Mucosa of rectum (tissue), 2 donors: ENCODE data around the gene PRKN.
"Not testable (repeated sequence)": the region's sequence is repeated elsewhere in the genome, so short reads cannot be mapped to it uniquely, and the experiment has no call there.

Source experiments
- H3K27ac ChIP-seq, 2 donors: one replicate each; pipeline ENCODE4 v1.7.0; 2013; ENCODE audit warnings: inconsistent platforms in 2 of 2, low read depth in 2 of 2, low read length in 2 of 2
- H3K27me3 ChIP-seq, 2 donors: one replicate each; pipeline ENCODE4 v1.7.0; 2013; ENCODE audit warnings: low read length in 2 of 2; ENCODE audit not compliant: control insufficient read depth in 2 of 2, insufficient read depth in 2 of 2
- H3K36me3 ChIP-seq, 2 donors: one replicate each; pipeline ENCODE4 v1.7.0; 2013; ENCODE audit warnings: low read length in 2 of 2; ENCODE audit not compliant: control insufficient read depth in 2 of 2, insufficient read depth in 2 of 2
- H3K4me1 ChIP-seq, 2 donors: one replicate each; pipeline ENCODE4 v1.7.0; 2013; ENCODE audit warnings: low read length in 2 of 2, mild to moderate bottlenecking in 1 of 2; ENCODE audit not compliant: control insufficient read depth in 2 of 2, insufficient read depth in 2 of 2
- H3K4me3 ChIP-seq, 2 donors: one replicate each; pipeline ENCODE4 v1.7.0; 2013; ENCODE audit warnings: low read length in 2 of 2
- H3K9ac ChIP-seq, 2 donors: one replicate each; pipeline ENCODE4 v1.7.0; 2013; ENCODE audit warnings: low read length in 2 of 2, low read depth in 1 of 2, mild to moderate bottlenecking in 1 of 2
- H3K9me3 ChIP-seq, 2 donors: one replicate each; pipeline ENCODE4 v1.7.0; 2013; ENCODE audit warnings: low read length in 2 of 2; ENCODE audit not compliant: control insufficient read depth in 2 of 2
- donor health status: healthy.
- donor health status: Normal muscosa, but diverticular disease.

Gene PRKN

DNA sequence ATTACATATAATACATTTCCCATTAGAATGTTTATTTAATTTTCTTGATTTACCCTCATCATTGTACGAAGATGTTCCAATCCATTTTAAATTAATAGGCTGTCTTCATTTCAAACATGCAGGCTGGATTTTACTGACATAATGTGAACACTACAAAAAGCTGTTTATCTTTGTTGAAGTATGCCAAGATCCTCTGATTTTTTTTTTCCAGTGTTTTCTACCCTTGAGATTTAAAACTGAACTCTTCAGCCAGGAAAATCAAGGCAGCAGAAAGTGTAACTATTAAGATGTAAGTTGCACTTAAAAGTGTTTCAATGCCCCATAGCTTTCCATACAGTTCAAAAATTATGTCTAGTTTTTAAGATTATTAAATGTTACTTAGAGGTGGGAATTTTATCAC, 43.5 kb downstream of the PRKN start:
- no peak overlapping the region for H3K9ac ChIP-seq
- no peak overlapping the region for H3K27ac ChIP-seq
- H3K27me3 ChIP-seq = no peaks in the 10 kb centered on the region
- no peaks in the 10 kb centered on the region for H3K4me1 ChIP-seq
- no peak overlapping the region for H3K4me3 ChIP-seq
- peaks cover 0 to 2% of the 10 kb centered on the region in 2 donors for H3K9me3 ChIP-seq
- no peaks in the 10 kb centered on the region for H3K36me3 ChIP-seq

DNA sequence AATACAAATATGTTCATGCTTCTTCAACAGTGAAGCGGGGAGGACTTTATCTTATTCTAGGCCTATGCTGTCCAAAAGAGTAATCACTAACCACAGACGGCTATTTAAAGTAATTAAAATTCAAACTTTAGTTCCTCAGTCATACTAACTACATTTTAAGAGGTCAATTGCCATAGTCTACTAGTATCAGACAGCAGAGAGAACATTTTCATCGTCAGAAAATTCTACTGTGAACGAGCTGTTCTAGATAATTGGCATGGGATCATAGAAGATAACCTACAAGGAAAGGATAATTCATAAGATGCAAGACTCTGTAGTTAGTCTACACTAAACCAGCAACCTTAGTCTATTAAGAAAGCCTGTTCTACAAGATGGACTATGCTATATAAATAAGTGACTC, 44.4 kb downstream of the PRKN start:
- Histone ChIP-seq H3K36me3 (no peaks in the 10 kb centered on the region), H3K9me3 (peaks cover 0 to 2% of the 10 kb centered on the region in 2 donors), H3K4me1 (no peaks in the 10 kb centered on the region), H3K27ac (no peak overlapping the region), H3K27me3 (no peaks in the 10 kb centered on the region), H3K9ac (no peak overlapping the region), H3K4me3 (no peak overlapping the region)

- no peak overlapping the region for H3K4me3 ChIP-seq
- peaks cover 0 to 2% of the 10 kb centered on the region in 2 donors for H3K9me3 ChIP-seq
- no peaks in the 10 kb centered on the region for H3K4me1 ChIP-seq
- H3K27me3 ChIP-seq = no peaks in the 10 kb centered on the region
- H3K36me3 ChIP-seq = no peaks in the 10 kb centered on the region
- H3K27ac ChIP-seq = no peak overlapping the region
- H3K9ac ChIP-seq = no peak overlapping the region
Measured at GRCh38 chr6:162681447-162681846, 46.1 kb downstream of the PRKN start.

DNA sequence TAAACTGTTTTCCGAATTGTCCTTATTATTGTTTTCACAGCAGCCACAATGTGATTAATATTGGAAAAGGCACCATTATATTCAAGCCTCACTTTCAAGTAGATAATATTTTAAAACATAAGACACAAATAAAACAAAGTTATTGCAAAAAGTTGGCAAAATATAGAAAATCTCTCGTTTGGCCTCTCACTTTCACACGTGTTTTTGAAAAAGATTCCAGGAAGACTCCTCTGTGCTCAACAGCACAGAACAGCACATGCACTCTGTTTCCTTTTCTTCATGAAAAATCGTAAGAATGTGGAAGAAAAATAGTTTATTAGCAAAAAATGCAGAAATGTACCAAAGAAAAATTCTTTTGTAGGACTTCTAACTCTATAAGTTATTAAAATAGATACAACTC, 46.7 kb downstream of the PRKN start:
- H3K27ac ChIP-seq = no peak overlapping the region
- H3K4me3 ChIP-seq = no peak overlapping the region

GRCh38 chr6:162680367-162680766, 47.2 kb downstream of the PRKN start:
- Histone ChIP-seq H3K36me3 (no peaks in the 10 kb centered on the region), H3K9me3 (peaks cover 0 to 2% of the 10 kb centered on the region in 2 donors), H3K4me1 (no peaks in the 10 kb centered on the region), H3K27ac (no peak overlapping the region), H3K4me3 (no peak overlapping the region), H3K9ac (no peak overlapping the region), H3K27me3 (no peaks in the 10 kb centered on the region)

More for the DNA sequence above, 46.7 kb downstream of the PRKN start:
- Histone ChIP-seq H3K9ac (no peak overlapping the region), H3K4me1 (no peaks in the 10 kb centered on the region), H3K36me3 (no peaks in the 10 kb centered on the region), H3K9me3 (peaks cover 0 to 2% of the 10 kb centered on the region in 2 donors), H3K27me3 (no peaks in the 10 kb centered on the region)

GRCh38 chr6:162679681-162680080, 47.9 kb downstream of the PRKN start:
- Histone ChIP-seq H3K4me1 (no peaks in the 10 kb centered on the region), H3K4me3 (no peak overlapping the region)

GRCh38 chr6:162678896-162679295, 48.7 kb downstream of the PRKN start:
- not testable (repeated sequence) for H3K27me3 ChIP-seq, H3K9me3 ChIP-seq, H3K27ac ChIP-seq, H3K36me3 ChIP-seq, H3K4me1 ChIP-seq, H3K4me3 ChIP-seq, H3K9ac ChIP-seq

More at GRCh38 chr6:162679681-162680080, 47.9 kb downstream of the PRKN start:
- Histone ChIP-seq H3K27me3 (no peaks in the 10 kb centered on the region), H3K9ac (no peak overlapping the region), H3K27ac (no peak overlapping the region), H3K9me3 (peaks cover 0 to 2% of the 10 kb centered on the region in 2 donors), H3K36me3 (no peaks in the 10 kb centered on the region)

GRCh38 chr6:162675503-162675902, 52.1 kb downstream of the PRKN start:
- Histone ChIP-seq H3K27ac (no peak overlapping the region), H3K27me3 (no peaks in the 10 kb centered on the region), H3K4me1 (no peaks in the 10 kb centered on the region), H3K9ac (no peak overlapping the region), H3K9me3 (no peaks in the 10 kb centered on the region), H3K36me3 (no peaks in the 10 kb centered on the region), H3K4me3 (no peak overlapping the region)

- Histone ChIP-seq H3K36me3 (no peaks in the 10 kb centered on the region), H3K27me3 (no peaks in the 10 kb centered on the region), H3K9me3 (no peaks in the 10 kb centered on the region), H3K4me1 (no peaks in the 10 kb centered on the region), H3K4me3 (no peak overlapping the region), H3K27ac (no peak overlapping the region), H3K9ac (no peak overlapping the region)
Measured at GRCh38 chr6:162674452-162674851, 53.1 kb downstream of the PRKN start.

- Histone ChIP-seq H3K27me3 (no peaks in the 10 kb centered on the region), H3K9me3 (no peaks in the 10 kb centered on the region), H3K4me1 (no peaks in the 10 kb centered on the region), H3K9ac (no peak overlapping the region), H3K27ac (no peak overlapping the region), H3K4me3 (no peak overlapping the region), H3K36me3 (no peaks in the 10 kb centered on the region)
Measured at GRCh38 chr6:162671580-162672165, 55.9 kb downstream of the PRKN start.

- no peak overlapping the region for H3K4me3 ChIP-seq
- no peak overlapping the region for H3K27ac ChIP-seq
- no peak overlapping the region for H3K9ac ChIP-seq
- H3K9me3 ChIP-seq = no peaks in the 10 kb centered on the region
- H3K4me1 ChIP-seq = no peaks in the 10 kb centered on the region
- no peaks in the 10 kb centered on the region for H3K36me3 ChIP-seq
- no peaks in the 10 kb centered on the region for H3K27me3 ChIP-seq
Measured at GRCh38 chr6:162670345-162670744, 57.2 kb downstream of the PRKN start.
